ENCODE results near the gene SPECC1. TPM values are rescaled to one million over a fixed set of nuclear protein-coding genes. Genes with fewer than 3 reads are reported as not detected.

Gene SPECC1, protein sequence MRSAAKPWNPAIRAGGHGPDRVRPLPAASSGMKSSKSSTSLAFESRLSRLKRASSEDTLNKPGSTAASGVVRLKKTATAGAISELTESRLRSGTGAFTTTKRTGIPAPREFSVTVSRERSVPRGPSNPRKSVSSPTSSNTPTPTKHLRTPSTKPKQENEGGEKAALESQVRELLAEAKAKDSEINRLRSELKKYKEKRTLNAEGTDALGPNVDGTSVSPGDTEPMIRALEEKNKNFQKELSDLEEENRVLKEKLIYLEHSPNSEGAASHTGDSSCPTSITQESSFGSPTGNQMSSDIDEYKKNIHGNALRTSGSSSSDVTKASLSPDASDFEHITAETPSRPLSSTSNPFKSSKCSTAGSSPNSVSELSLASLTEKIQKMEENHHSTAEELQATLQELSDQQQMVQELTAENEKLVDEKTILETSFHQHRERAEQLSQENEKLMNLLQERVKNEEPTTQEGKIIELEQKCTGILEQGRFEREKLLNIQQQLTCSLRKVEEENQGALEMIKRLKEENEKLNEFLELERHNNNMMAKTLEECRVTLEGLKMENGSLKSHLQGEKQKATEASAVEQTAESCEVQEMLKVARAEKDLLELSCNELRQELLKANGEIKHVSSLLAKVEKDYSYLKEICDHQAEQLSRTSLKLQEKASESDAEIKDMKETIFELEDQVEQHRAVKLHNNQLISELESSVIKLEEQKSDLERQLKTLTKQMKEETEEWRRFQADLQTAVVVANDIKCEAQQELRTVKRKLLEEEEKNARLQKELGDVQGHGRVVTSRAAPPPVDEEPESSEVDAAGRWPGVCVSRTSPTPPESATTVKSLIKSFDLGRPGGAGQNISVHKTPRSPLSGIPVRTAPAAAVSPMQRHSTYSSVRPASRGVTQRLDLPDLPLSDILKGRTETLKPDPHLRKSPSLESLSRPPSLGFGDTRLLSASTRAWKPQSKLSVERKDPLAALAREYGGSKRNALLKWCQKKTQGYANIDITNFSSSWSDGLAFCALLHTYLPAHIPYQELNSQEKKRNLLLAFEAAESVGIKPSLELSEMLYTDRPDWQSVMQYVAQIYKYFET
- total RNA-seq: 14.7 and 19.1 TPM in 2 replicates

DNA sequence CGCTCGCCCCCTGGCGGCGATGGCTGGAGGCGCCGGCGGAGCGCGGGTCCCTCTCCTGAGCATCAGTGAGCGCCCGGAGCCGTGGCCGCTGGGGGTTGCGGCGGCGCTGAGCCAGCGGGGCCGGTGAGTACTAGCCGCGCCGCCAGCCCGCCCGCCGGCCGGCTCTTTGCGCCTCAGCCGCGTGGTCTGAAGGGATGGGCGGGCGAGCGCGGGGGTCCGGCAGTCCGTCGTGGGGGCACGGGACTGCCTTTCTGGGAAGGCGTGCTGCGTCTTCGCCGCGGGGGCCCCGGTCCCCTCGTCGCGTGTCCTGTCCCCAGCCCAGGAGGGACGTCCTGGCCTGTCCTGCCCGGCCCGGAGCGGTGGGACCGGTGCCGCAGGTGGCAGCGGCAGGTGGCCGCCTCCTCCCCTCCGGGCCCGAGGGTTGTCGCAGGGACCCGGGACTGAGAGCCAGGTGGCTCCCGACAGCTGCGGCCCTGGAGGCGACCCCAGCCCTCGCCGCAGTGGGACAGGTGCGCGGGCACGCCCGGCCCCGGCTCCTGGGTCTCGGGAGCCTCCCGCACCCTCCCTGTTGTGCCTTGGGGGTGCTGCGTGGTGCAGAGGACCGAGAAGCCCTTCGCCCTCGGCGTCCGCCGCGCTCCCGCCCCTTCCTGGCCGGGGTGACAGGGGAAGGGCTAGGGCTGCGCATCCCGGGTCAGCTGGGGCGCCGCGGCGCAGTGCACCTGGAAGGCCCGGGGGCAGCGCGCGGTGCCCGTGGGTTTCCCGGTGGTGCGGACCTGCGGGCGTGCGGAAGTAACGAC lies at the start of gene SPECC1:
TSS of gene SPECC1 (plus strand) at position 58 of the 797 bp plus-strand sequence. CDS start 87,293 bp downstream, outside the sequence.

DNA sequence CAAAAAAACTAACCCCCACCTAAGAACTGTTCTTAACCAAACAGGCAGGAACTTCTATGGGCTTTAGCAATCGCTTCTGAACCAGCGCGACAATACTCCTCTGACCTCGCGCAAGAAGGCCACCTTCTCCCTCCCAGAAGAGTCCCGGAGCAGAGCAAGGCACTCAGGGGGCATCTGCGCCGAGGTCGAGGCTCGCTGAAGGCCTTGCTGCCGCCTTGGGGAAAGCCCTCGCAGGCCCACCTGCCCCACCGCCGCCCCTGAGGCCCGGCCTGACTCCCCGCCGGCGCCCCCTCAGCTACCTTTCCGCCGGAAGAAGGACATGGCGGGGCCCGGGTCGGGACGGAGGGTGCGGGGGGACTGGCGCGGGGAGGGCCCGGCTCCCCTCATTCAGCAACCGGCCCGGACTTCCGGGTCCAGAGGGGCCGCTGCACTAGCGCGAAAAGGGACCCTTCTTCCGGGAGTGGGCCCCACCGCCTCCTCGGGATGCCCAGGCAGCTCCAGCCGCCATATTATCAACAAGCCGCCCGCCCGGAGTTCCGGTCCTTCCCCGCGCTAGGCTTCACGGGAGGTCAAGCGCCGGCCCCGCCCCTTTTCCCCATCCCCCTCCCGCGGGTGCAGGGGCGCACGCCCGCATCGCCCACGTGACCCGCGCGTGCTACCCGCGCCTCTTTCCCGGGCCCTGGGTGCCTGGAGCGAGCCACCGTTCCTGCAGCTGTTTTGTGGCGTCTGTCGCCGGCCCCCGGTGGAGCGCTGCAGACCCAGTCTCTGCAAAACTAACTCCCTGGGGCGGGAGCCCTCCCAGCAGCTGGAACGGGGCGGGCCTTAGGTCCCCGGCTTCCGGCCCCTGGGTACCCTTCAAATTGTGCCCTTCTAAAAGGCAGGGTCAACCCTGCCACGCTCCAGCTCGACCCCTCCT lies 31.6 kb upstream of the SPECC1 start, which contains the start of gene AKAP10:
TSS of gene AKAP10 (minus strand) at position 536 of the 916 bp plus-strand sequence. CDS start at position 387, 149 bp downstream.

Other genes with a start within 250 kb of the SPECC1 start
- gene ULK2, start 141.4 kb upstream of the SPECC1 start, total RNA-seq: 15.0 and 17.0 TPM in 2 replicates
- 25.4 and 31.9 TPM in 2 replicates for gene AKAP10, start 31.5 kb upstream of the SPECC1 start, total RNA-seq

All from myometrial cell (primary cell).